ENCODE results near the gene S100A5. TPM values are rescaled to one million over a fixed set of nuclear protein-coding genes. Genes with fewer than 3 reads are reported as not detected.
A peak's percentile ranks its signal among the peaks of the same experiment; 100 is the strongest.

The S100A5 gene
- total RNA-seq, 1 experiment from 2014 or later, result not detected

- intact Hi-C loops (cut with micrococcal nuclease), result no loop called here
Observed at GRCh38 chr1:153503766-153504165, 37.0 kb downstream of the S100A5 start.

GRCh38 chr1:153498746-153499145 lies 42.0 kb downstream of the S100A5 start:
- TF ChIP-seq CTCF (IDR thresholded peaks at IDR 0.05; ENCODE audit: unreplicated experiment), result no peak
- no peaks in the 10 kb centered on the region for H3K9me3 Mint-ChIP-seq (ENCODE audit: unreplicated experiment)
- peaks cover 40% of the 10 kb centered on the region for H3K27me3 Mint-ChIP-seq (ENCODE audit: insufficient read depth, unreplicated experiment)
- H3K27ac Mint-ChIP-seq (ENCODE audit: low read depth, unreplicated experiment), result no peak overlapping the region
- BruUV-seq (replicated peaks), result no TSS peak
- H3K4me3 Mint-ChIP-seq (ENCODE audit: unreplicated experiment), result no peak overlapping the region
- POLR2A ChIA-PET, result interaction anchor here (0.5 to 2.9 kb wide), 5 partner anchors 8 to 161 kb away, joined by 3 to 10 read pairs (median 3); partner anchors contain the start of gene S100A9
- intact Hi-C loops (cut with micrococcal nuclease), result no loop called here
- no peaks in the 10 kb centered on the region for H3K36me3 Mint-ChIP-seq (ENCODE audit: insufficient read depth, unreplicated experiment)
- peaks cover under 1% of the 10 kb centered on the region for H3K4me1 Mint-ChIP-seq (ENCODE audit: insufficient read depth, unreplicated experiment)
- no peak for DNase-seq (ENCODE audit: unreplicated experiment)
- CTCF ChIA-PET, result interaction anchor here (0.6 to 31.7 kb wide), 3 partner anchors 8 to 677 kb away, joined by 4 to 1438 read pairs (median 128); partner anchors contain the start of genes PGLYRP4 and S100A9

More at GRCh38 chr1:153503766-153504165, 37.0 kb downstream of the S100A5 start:
- Mint-ChIP-seq H3K4me3 (ENCODE audit: unreplicated experiment) (no peak overlapping the region), H3K27ac (ENCODE audit: low read depth, unreplicated experiment) (no peak overlapping the region), H3K36me3 (ENCODE audit: insufficient read depth, unreplicated experiment) (no peaks in the 10 kb centered on the region), H3K9me3 (ENCODE audit: unreplicated experiment) (no peaks in the 10 kb centered on the region), H3K4me1 (ENCODE audit: insufficient read depth, unreplicated experiment) (peaks cover 21% of the 10 kb centered on the region), H3K27me3 (ENCODE audit: insufficient read depth, unreplicated experiment) (peaks cover 14% of the 10 kb centered on the region)
- TF ChIP-seq CTCF (IDR thresholded peaks at IDR 0.05; ENCODE audit: unreplicated experiment), result no peak
- ChIA-PET POLR2A (interaction anchor here (1.2 to 1.6 kb wide), 2 partner anchors 150 to 168 kb away, joined by 3 to 4 read pairs; no protein-coding TSS in a partner anchor), CTCF (interaction anchor here (0.6 to 31.7 kb wide), 6 partner anchors 9 to 850 kb away, joined by 3 to 1438 read pairs (median 4); partner anchors contain the start of genes PGLYRP4 and S100A9)
- no peak for DNase-seq (ENCODE audit: unreplicated experiment)
- no TSS peak for BruUV-seq (replicated peaks)

GRCh38 chr1:153495536-153495935 lies 45.2 kb downstream of the S100A5 start:
- DNase-seq (ENCODE audit: unreplicated experiment), result no peak
- Mint-ChIP-seq H3K4me3 (ENCODE audit: unreplicated experiment) (no peak overlapping the region), H3K36me3 (ENCODE audit: insufficient read depth, unreplicated experiment) (no peaks in the 10 kb centered on the region), H3K4me1 (ENCODE audit: insufficient read depth, unreplicated experiment) (peaks cover 22% of the 10 kb centered on the region), H3K9me3 (ENCODE audit: unreplicated experiment) (no peaks in the 10 kb centered on the region), H3K27me3 (ENCODE audit: insufficient read depth, unreplicated experiment) (peaks cover 40% of the 10 kb centered on the region), H3K27ac (ENCODE audit: low read depth, unreplicated experiment) (no peak overlapping the region)
- CTCF ChIA-PET, result interaction anchor here (0.5 to 31.7 kb wide), 60 partner anchors 11 to 852 kb away, joined by 3 to 1438 read pairs (median 4); partner anchors contain the start of genes CHTOP, PGLYRP4, S100A12 and S100A16
- BruUV-seq (replicated peaks), result no TSS peak
- no peak for TF ChIP-seq CTCF (IDR thresholded peaks at IDR 0.05; ENCODE audit: unreplicated experiment)
- POLR2A ChIA-PET, result interaction anchor here (1.3 to 1.6 kb wide), 4 partner anchors 140 to 144 kb away, joined by 6 to 16 read pairs (median 6); no protein-coding TSS in a partner anchor
- intact Hi-C loops (cut with micrococcal nuclease), result loop anchor here (1.0 to 2.0 kb wide), 2 partner anchors 91 to 143 kb away; no protein-coding TSS in a partner anchor

- H3K27me3 Mint-ChIP-seq (ENCODE audit: insufficient read depth, unreplicated experiment), result peaks cover 39% of the 10 kb centered on the region
- peak; percentile 99 for TF ChIP-seq CTCF (IDR thresholded peaks at IDR 0.05; ENCODE audit: unreplicated experiment)
- ChIA-PET POLR2A (interaction anchor here (0.8 to 1.5 kb wide), 6 partner anchors 11 to 142 kb away, joined by 4 to 7 read pairs (median 6); partner anchors contain the start of gene S100A9), CTCF (interaction anchor here (0.5 to 31.7 kb wide), 74 partner anchors 11 to 1458 kb away, joined by 3 to 1438 read pairs (median 4); partner anchors contain the start of genes CHTOP, PGLYRP4, S100A11 and S100A12)
- peaks cover 27% of the 10 kb centered on the region for H3K4me1 Mint-ChIP-seq (ENCODE audit: insufficient read depth, unreplicated experiment)
- H3K36me3 Mint-ChIP-seq (ENCODE audit: insufficient read depth, unreplicated experiment), result no peaks in the 10 kb centered on the region
- peak; percentile 81 for DNase-seq (ENCODE audit: unreplicated experiment)
- no peaks in the 10 kb centered on the region for H3K9me3 Mint-ChIP-seq (ENCODE audit: unreplicated experiment)
- BruUV-seq (replicated peaks), result no TSS peak
- H3K27ac Mint-ChIP-seq (ENCODE audit: low read depth, unreplicated experiment), result no peak overlapping the region
- intact Hi-C loops (cut with micrococcal nuclease), result loop anchor here (1.0 to 2.0 kb wide), 2 partner anchors 90 to 143 kb away; no protein-coding TSS in a partner anchor
- no peak overlapping the region for H3K4me3 Mint-ChIP-seq (ENCODE audit: unreplicated experiment)
Observed at GRCh38 chr1:153494976-153495535, 45.7 kb downstream of the S100A5 start.

Data from MCF 10A (cell line).